8988T (cell line): Measurements from ENCODE around the gene NUDCD3.

Experiments used
- DNase-seq: peaks from one replicate; pipeline ENCODE4 v3.0.0; 2011

NUDCD3 gene

DNA sequence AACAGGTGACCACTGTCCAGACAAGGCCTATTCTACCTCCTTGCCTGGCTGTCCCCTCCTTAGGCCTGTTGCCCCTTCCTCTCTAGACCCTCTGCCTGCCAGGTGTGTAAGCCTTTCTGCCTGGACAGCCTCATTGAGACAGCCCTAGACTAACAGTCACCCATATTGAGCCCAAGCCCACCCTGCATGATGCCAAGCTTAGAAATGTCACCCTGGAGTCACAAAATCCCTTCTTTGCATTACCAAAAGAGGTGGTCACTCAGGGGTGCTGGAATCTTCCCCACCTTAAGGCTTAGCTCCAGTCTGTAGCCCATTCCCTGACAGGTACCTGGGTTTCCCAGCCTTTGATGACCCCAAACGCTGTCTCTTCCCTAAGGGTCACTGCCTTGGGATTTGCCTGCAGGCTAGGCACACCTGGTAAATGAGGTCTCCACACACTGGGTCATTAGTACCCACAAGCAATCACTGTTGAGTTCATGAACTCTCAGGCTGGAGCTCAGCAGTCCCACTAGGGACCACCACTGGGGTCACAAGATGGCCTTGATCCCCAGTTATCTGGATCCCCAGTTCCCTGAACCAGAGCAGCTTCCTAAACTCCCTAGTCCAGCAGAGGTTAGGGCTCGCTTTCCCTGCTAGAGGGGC lies 110.1 kb downstream of the NUDCD3 start:
- DNase-seq, result no peak

DNA sequence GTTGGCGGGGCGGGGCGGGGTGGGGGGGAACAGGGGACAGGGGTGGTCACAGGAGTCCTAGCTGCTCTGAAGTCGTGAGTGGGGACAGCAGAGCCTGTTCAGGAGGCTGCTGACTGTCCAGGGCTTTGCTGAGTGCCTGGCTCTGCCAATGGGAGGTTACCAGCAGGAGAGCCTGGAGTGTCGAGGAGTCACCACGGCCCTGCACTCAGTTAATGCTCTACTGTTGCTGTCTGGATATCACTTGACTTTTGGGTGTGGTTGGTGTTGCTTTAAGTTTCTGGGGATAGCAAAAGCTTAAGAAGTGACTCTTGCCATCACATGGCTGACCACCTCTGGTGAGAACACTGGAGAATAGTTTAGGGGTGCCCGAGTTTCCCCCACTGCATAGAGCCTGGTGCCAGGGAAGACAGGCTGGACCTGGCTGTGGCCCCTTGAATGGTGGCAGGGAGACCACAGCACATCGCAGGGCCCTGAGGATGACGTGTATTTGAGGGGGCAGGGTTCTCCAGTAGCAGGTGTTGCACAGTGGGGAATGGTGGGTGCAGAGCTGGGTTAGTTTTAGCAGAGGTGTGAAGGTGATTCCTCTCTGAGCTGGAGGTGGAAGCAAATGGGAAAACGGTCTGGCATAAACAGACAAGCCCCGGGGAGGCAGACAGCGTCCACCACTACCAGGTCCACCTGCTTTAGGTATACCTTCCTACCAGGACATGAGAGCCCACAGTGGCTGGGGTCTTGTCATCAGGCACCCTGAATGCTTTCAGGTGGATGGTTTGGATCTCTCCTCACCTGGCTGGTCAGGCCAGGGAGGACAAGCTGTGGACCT lies 110.9 kb downstream of the NUDCD3 start:
- DNase-seq, result no peak

DNA sequence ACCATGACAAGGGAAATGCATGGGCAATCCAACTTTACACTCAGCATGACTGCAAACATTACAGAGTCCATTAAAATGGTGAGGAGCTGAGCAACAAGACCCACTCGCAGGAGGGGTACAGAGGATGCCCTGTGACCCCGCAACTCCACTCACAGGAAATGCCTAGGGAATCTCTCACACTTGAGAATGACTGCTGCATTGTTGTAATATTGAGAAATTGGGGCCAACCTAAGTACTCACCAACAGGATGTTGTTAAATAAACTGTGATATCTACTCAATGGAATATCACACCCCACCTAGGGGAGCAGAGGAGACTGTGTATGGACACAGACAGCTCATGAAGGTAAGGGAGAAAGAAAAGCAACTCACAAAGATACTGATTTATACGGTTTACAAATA lies 111.7 kb downstream of the NUDCD3 start:
- no peak for DNase-seq

DNA sequence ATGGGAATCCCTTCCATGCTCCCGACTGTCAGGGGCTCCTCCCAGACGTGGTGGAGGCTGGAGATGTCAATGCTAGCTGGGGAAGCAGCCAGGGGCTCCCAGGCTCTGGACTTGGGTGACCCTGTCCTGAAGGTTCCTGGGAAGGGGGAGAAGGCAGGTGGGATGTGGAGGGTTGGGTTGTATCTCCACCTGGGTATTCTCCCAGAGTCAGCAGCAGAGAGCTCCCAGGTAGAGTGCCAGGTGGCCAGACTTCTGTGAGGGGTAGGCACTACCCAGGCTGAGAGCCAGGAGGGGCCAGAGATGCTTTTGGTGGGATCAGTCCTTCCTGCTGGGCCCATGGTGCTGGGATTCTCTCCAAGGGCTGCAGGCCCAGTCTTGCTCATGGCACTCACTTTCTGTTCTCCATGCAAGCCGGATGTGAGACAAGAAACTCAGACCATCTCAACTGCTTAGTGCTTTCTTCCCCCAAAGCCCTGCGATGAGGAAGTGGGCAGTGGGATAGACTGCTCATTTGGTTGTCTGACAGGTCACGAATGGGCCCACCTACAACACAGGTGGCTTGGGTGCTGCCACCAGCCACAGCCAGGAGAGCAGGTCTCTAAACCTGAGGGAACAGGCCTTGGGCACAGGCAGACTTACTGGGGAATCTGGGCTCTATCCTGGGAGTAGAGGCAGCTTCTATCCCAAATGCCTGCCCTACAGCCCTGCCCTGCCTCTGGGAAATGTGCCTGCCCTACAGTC lies 112.6 kb downstream of the NUDCD3 start:
- DNase-seq, result no peak

DNA sequence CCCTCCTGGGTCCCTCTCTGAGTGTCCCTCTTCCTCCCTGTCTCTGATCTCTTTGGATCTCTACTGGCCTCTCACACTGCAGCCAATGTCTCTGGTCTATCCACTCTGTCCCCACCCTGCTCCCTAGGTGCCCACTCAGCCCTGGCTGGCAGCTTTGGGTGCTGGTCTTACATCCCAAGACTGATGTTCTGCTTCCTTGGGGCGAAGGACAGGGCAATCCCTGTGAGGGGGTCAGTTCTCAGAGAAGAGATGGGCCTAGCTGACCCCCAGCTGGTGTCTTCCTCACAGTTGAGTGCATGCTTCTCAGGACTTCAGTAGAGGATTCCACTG lies 113.4 kb downstream of the NUDCD3 start:
- no peak for DNase-seq

DNA sequence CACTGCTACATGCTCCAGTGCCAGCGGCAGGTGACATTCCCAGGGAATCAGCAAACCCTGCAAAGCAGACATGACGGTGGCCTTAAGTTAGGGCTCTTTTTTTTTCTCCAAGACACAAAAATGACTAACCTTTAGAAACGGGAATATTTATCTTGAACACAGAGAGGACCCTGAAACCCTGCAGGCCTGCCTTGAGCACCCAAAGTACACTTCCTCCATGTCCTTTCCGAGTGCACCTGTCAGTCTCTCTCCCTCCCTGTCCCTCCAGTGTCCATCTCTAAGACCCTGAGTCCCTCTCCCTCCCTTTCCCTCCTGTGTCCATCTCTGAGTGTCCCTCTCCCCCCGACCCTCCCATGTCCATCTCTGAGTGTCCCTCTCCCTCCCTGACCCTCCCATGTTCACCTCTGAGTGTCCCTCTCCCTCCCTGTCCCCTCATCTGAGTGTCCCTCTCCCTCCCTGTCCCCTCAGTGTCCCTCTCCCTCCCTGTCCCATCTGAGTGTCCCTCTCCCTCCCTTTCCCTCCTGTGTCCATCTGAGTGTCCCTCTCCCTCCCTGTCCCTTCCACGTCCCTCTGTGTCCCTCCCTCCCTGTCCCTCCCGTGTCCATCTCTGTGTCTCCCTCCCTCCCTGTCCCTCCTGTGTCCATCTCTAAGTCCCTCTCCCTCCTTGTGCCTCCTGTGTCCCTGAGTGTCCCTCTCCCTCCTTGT lies 113.9 kb downstream of the NUDCD3 start:
- no peak for DNase-seq

DNA sequence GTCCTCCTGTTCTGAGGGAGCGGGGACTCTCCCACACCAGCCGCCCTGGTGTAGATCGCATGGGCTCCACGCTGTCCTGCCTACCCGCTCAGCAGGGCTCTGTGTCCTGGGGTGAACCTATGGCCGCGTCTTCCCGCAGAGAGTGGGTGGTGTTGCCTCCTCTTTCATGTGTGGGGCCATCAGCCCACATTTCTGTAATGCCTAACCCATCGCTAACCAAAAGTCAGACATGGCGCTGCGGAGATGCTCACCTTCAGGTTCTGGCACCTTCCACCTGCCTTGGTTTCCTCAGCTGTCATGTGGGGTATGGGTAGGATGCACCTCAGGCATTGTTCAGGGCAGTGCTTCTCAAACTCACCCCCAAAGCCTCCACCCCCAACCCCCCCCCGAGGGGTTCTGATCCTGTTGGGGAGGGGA lies 114.5 kb downstream of the NUDCD3 start:
- no peak for DNase-seq

DNA sequence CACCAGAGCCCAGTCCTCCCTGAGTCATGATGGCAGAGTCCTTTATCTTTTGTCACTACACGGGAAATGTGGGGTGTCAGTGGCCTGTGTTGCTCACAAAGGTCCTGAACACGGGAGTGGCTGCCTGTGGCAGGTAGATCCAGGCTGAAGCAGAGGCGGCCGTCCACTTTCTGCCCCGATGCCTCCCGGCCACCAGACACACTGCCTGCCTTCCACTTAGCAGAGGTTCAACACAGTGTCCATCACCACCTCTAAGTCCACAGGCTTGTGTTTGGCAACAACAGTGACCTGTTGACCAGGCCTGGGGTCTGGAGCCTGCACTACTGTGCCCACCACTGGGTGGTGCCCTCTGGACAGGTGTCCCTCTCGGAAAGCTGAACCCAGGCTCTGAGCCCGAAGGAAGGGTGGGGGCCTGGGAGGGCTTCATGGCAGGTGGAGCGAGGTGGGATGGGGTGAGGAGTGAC lies 115.2 kb downstream of the NUDCD3 start:
- no peak for DNase-seq

DNA sequence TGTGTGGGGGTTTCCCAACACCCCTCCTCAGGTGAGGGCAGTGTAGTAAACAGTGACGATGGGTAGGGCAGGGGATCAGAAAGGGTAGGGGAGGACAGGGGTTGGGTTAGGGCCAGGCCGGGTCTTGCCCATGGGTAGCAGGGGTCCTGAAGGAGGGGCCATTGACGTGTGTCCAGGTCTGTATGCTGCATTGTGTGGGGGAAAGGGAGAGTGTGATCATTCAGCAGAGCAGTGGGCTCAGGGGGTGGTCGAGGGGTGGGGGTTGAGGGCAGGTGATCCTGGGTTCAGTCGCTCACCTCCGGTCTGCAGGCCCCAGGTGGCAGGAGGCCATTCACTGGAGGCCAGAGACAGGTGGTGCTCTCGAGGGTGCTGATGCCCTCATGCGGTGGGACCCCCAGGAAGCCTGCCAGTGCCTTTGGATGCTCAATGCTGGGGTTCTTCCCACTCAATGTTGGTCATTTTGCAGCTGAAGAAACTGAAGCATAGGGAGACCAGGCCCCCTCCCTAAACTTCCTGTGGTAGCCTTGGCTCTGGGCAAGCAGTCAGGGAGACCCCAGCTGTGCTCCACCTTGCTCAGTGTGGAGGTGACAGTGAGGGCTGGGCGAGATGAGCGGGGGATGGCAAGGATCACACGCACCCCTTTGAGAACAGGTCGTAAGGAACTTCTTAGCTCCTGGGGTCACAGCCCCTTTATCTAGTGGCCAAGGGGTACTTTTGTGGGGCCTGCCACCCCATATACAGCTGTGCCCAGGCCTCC lies 116.3 kb downstream of the NUDCD3 start:
- DNase-seq, result no peak

DNA sequence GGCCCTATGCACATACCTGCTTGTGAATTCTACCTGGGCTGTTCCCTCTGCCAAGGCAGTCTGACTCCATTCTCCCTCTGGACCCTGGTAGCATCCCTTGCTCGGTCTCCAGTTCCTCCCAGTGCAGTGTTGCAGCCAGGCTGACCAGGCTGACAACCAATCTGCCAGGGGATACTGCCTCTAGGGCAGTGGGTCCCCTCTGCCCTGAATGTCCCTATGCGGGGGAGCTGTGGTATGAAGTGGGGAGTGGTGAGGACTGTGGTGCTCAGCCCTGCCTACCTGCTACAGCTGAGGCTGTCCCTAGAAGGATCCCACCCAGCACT lies 117.1 kb downstream of the NUDCD3 start:
- DNase-seq, result no peak

DNA sequence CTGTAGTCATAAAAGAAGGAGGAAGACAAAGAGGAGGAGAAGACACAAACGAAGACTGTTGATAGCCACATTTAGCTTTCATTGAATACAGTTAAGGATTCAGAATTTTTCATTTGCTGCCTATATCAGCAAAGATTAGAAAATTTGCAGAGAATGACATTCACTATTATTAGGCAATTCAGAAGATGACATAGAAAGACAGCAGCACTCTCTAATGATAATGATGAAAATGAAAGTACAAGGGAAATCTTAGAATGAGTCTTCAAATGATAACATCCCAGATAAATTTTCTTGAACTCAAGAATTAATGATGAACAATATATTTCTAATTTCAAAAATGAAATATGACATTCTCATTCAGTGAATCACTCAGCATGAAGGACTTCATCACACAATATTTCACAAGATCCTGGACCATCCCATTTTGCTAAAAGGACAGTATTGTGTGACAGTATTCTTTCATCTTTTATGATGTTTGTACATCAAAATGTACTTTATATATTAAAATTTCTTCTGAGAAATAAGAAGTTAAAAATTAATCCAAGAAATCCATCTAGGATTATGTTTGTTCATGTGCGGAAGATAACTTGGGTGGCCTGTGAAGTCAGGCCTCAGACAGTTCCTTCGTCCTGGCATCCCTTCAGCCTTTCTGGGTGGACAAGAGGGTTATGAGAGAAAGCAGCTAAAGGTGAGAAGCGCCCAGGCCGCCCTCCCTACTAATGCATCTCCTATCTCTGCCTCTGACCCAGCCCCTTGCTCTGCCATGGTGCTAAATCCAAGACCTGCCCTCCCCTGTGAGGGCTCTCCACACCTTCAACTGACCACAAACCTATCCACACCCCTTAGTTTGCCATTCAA lies 117.7 kb downstream of the NUDCD3 start:
- no peak for DNase-seq

DNA sequence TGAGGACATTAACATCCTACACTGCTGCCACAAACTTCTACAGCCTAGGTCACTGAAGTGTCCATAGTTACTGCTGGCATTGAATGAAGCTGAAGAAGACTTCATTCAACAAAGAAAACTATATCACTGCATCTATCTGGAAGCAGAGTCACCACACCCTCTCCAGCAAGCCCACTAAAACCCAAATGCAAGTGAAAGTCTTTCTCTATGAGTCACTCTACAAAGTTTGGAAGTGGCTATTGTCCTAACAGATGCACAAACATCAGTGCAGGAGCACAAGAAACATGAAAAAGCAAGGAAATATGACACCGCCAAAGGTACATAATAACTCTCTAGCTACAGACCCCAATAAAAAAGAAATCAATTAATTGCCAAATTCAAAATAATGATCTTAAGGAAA lies 121.6 kb downstream of the NUDCD3 start:
- DNase-seq, result no peak

DNA sequence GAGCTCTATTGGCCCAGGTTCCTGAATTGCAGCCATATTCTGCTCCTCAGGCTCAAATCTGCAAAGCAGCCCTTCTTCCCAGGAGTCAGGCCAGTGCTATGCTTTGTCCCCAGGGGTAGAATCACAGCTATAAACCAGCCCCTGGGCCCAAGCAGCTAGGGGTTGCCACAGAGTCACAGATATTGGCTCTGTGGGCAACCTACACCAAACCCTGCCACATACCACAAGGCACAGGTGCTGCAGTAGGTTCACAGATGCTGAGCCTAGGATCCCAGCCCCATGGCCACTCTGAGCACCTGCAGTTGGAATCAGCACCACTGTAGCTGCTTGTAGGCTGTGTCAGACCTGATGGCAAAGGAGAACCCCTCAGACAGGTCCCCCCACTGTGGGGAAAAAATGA lies 122.0 kb downstream of the NUDCD3 start:
- DNase-seq, result no peak

DNA sequence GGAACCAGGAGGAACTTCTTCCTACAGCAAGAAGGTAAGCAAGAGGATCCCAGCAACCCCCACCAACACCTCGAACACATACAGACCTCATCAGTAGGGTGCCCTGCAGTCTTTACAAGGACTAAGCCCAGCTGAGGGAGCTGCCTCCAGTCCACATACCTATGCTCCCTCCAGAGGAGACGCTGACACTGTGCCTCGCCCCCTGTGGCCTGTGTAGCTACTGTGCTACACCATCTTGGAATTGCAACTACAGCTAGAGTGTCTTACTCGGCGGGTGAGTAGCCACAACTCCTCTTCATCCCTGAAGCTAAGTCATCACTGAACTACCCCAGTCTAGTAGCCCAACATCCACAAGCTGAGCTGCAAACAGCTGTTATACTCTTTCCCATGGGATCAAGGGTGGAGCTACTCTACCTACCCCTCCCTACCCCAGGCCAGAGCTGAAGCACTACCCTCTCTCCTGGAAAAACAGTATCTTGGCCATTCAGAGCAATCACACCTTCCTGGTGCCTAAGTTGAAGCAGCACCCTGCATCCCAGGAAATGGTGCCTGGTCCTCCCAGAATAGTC lies 122.9 kb downstream of the NUDCD3 start:
- DNase-seq, result no peak

DNA sequence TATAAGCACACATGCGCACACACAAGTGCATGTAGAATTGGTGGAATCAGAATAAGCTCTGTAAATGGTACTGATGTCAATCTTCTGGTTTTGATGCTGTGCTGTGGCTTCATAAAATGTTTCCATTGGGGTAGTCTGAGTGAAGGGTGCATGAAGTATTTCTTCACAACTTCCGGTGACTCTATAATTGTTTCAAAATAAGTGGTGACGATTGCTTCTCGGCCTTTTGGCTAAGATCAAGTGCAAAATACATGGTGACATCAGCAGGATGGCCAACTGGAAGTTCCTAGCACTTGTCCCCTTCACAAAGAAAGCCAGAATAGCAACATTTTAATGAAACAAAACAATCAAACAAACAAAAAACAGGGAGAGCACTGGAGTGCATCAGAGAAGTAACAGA lies 123.5 kb downstream of the NUDCD3 start:
- DNase-seq, result no peak

DNA sequence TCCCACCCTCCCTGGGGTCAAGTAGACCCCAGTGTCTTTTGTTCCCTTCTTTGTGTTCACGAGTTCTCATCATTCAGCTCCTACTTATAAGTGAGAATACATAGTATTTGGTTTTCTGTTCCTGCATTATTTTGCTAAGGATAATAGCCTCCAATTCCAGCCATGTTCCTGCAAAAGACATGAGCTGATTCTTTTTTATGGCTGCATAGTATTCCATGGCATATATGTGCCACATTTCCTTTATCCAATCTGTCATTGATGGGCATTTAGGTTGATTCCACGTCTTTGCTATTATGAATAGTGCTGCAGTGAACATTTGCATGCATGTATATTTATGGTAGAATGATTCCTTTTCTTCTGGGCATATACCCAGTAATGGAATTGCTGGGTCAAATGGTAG lies 136.8 kb downstream of the NUDCD3 start:
- no peak for DNase-seq

DNA sequence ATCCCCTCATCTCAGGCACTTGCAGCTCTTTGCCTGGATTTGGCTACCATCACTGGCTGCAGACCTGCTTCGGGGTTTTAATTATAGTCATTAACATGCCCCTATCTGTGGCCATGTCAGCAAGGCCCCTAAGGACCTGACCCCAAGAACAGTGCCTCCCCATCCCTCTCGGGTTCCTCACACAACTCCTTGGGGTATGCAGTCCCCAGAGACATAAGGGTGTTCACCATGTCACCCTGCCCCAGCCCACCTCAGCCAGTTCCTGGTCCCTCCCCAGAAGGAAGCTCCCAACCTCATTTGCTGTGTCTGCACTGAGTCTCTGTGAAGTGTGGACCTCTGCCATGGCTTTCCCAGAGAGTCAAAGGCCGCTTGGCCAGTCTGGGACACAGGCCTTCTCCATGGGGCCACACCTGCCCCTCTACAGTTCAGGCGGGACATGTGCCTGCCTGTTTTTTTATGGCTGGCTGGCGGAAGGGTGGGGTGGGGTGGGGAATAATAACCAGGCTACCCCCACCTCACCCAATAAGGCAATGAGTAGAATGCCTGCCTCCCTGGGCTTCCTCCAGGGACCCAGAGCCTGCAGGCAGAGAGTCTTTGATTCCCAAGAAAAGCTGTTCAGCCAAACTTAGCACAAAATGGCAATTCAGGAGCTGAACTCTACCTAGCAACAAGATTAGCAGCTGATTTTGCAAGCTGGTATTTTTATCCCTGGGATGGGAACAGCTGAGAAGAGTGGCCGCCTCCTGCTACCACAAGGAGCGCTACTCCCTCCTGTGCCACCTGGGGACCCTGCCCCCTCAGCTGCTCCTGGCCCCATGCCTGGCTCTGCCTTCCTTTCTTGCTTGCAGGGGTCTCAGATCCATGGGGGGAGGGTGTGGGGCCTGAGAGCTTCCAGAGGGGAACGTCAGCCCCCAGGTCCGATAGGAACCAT lies 141.3 kb downstream of the NUDCD3 start:
- no peak for DNase-seq

DNA sequence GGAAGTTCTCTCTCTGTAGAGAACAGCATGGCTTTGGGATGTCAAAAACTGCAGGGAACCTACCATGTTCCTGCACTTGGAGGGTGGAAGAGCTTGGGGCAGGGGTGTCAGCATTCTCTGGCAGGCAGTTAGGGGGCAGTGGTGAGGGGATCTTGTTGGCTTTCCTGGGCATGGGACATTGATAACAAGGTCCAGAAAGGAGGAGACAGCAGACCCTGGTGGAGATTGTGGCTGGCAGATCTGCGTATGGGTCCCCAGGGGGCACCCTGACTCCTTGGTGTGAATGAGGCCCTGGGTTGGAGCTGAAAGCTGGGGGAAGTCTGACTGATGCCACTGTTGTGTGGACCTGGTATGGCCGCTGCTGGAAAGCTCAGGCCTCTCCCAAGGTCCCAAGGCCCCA lies 142.2 kb downstream of the NUDCD3 start:
- DNase-seq, result peak; percentile 47

DNA sequence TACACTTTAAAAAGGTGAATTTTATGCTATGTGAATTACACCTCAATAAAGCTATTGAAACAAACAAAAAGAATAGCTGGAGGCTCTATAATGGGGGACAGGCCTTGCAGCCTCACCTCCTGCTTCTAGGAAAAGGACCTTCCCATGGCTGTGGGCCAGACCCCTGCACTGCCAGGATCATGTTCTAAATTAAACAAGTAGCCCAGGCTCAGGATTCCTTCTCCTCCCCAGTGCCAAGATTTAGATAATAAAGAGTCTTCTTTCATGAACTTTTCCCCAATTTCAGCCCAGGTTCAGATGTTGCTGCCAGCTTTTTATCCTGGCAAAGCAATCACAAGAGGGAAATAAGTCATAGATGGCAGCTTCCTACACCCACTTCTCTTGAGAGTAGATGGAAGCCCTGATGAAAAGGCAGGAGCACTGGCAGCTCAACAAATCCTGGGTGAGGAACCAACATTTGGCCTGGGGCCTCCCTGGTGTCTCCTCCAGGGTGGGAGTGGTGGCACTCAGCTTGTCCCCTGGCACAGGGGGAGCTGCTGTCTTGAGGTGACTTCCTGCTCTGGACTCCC lies 142.8 kb downstream of the NUDCD3 start:
- DNase-seq, result no peak

DNA sequence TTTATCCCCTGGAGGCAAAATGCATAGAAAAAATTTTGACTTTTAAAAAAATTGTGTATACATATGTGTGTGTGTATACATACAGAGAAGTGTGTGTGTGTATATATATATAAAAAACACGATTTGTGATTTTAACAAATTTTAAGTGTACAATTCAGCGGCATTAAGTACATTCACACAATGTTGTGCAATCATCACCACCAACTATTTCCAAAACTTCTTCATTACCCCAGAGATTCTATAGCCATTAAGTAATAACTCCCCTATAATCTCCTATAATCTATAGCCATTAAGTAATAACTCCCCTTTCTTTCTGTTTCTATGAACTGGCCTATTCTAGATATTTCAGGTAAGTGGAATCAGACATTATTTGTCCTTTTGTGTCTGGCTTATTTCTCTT lies 144.4 kb downstream of the NUDCD3 start:
- no peak for DNase-seq
